Endothelial cell of umbilical vein (primary cell): ENCODE measurements around the gene ANAPC13. TPM values are rescaled to one million over a fixed set of nuclear protein-coding genes. Genes with fewer than 3 reads are reported as not detected.

ENCODE experiments used
- BruUV-seq: library from RNA; stranded (reverse); fragments of 400-500 nt; replicated peaks from 2 replicates; lab custom pipeline; 2021; lab: Mats Ljungman, UMichigan
- CTCF ChIA-PET: fragments of 300-600, 350-600 bp; sonication (Branson Sonifier 250); formaldehyde crosslinking; loops from one replicate; lab custom pipeline; 2021; ENCODE audit warnings: antibody characterized with exemption, inconsistent platforms; lab: Charles Lee
- POLR2A ChIA-PET: fragments of 300-600, 350-600 bp; sonication (Branson Sonifier 250); formaldehyde crosslinking; loops from one replicate; lab custom pipeline; 2021; ENCODE audit warnings: antibody characterized with exemption, inconsistent platforms; lab: Charles Lee
- DNase-seq: peaks from one replicate; pipeline ENCODE4 v3.0.0-alpha.2; 2011; ENCODE audit warnings: low read depth, low spot score
- FAIRE-seq: peaks from 2 replicates; lab custom pipeline; 2011; peaks lifted over from hg19 to GRCh38; lab: Jason Lieb, UNC
- H2AFZ ChIP-seq: 2 replicates; pipeline ENCODE4 v1.6.0; 2012; ENCODE audit warnings: low read depth, low read length, control low read depth, inconsistent platforms
- H3K27ac ChIP-seq: 2 replicates; pipeline ENCODE4 v1.5.1; 2011; ENCODE audit warnings: low read depth, mild to moderate bottlenecking, control low read depth, low read length, moderate library complexity; ENCODE audit not compliant: insufficient read depth
- H3K27me3 ChIP-seq, 2 experiments: 2 replicates each; pipeline versions ENCODE4 v1.6.0 to v1.6.1; 2011; ENCODE audit warnings: low read length in 2 of 2, mixed read lengths in 1 of 2; ENCODE audit not compliant: control insufficient read depth in 2 of 2, insufficient read depth in 2 of 2
- H3K36me3 ChIP-seq, 2 experiments: 2 replicates in 1 of 2; 3 replicates in 1 of 2; pipeline ENCODE4 v1.5.1; 2011; ENCODE audit warnings: low read length in 2 of 2, mild to moderate bottlenecking in 1 of 2, moderate library complexity in 1 of 2; ENCODE audit not compliant: control insufficient read depth in 2 of 2, insufficient read depth in 2 of 2; ENCODE audit errors: extremely low read depth in 1 of 2
- H3K4me1 ChIP-seq: 3 replicates; pipeline ENCODE4 v1.5.1; 2011; ENCODE audit warnings: mild to moderate bottlenecking, low read length; ENCODE audit not compliant: control insufficient read depth, insufficient read depth; ENCODE audit errors: extremely low read depth
- H3K4me2 ChIP-seq: 2 replicates; pipeline ENCODE4 v1.6.1; 2011; ENCODE audit warnings: low read length, control low read depth, mixed read lengths; ENCODE audit not compliant: insufficient read depth
- H3K4me3 ChIP-seq, 3 experiments: fragments of 200-600 bp in 1 of 3; sonication (generic), shearing (Covaris generic) in 1 of 3; replicated peaks in 1 of 3; 2 replicates each; pipeline ENCODE4 v1.5.1; 2011 to 2016; ENCODE audit warnings: control low read depth in 3 of 3, low read length in 3 of 3, mild to moderate bottlenecking in 2 of 3, inconsistent platforms in 1 of 3, low read depth in 1 of 3, moderate library complexity in 1 of 3; ENCODE audit not compliant: insufficient read depth in 1 of 3
- H3K79me2 ChIP-seq: 2 replicates; pipeline ENCODE4 v1.6.0; 2012; ENCODE audit warnings: low read length, inconsistent platforms; ENCODE audit not compliant: control insufficient read depth, insufficient read depth
- H3K9ac ChIP-seq: replicated peaks from 2 replicates; pipeline ENCODE3; 2011; ENCODE audit warnings: low read length, control low read depth; ENCODE audit not compliant: insufficient read depth; ENCODE audit errors: extremely low read depth
- H3K9me1 ChIP-seq: replicated peaks from 3 replicates; pipeline ENCODE4 v1.6.0; 2011; ENCODE audit warnings: mild to moderate bottlenecking, low read length; ENCODE audit not compliant: control insufficient read depth, insufficient read depth; ENCODE audit errors: extremely low read depth
- H3K9me3 ChIP-seq: replicated peaks from 2 replicates; pipeline ENCODE4 v1.5.1; 2012; ENCODE audit warnings: low read length, inconsistent platforms; ENCODE audit not compliant: control insufficient read depth, insufficient read depth
- H4K20me1 ChIP-seq: replicated peaks from 2 replicates; pipeline ENCODE3; 2011; ENCODE audit warnings: mild to moderate bottlenecking, low read length; ENCODE audit not compliant: control insufficient read depth, insufficient read depth; ENCODE audit errors: extremely low read depth
- CTCF ChIP-seq, 2 donors: IDR thresholded peaks; 1 replicate in 1 of 2; 2 replicates in 1 of 2; pipeline ENCODE4 v1.5.1; 2011; ENCODE audit warnings: low read length in 2 of 2, mild to moderate bottlenecking in 2 of 2, moderate library complexity in 2 of 2, control low read depth in 1 of 2, inconsistent platforms in 1 of 2, low read depth in 1 of 2; ENCODE audit not compliant: insufficient read depth in 1 of 2; ENCODE audit errors: extremely low read depth in 1 of 2
- EZH2 ChIP-seq: IDR thresholded peaks from 2 replicates; pipeline ENCODE4 v1.6.1; 2012; ENCODE audit warnings: borderline replicate concordance, low read depth, mild to moderate bottlenecking, moderate library complexity, low read length, inconsistent platforms; ENCODE audit not compliant: severe bottlenecking
- FOS ChIP-seq: IDR thresholded peaks from 2 replicates; pipeline ENCODE4 v1.6.1; 2011; ENCODE audit warnings: mild to moderate bottlenecking, low read length, moderate library complexity, borderline replicate concordance; ENCODE audit not compliant: insufficient read depth
- GATA2 ChIP-seq: IDR thresholded peaks from 2 replicates; pipeline ENCODE4 v1.7.0; 2011; ENCODE audit warnings: low read depth, mild to moderate bottlenecking, moderate library complexity, mixed read lengths, low read length; ENCODE audit not compliant: insufficient read length, insufficient read depth
- JUN ChIP-seq: IDR thresholded peaks from 2 replicates; pipeline ENCODE4 v1.6.1; 2011; ENCODE audit warnings: borderline replicate concordance, low read depth; ENCODE audit not compliant: insufficient read length, insufficient read depth
- MAX ChIP-seq: IDR thresholded peaks from 2 replicates; pipeline ENCODE4 v1.6.1; 2011; ENCODE audit not compliant: insufficient read depth, insufficient read length
- POLR2A ChIP-seq: IDR thresholded peaks from 2 replicates; pipeline ENCODE4 v1.6.1; 2012; ENCODE audit warnings: low read depth, mild to moderate bottlenecking, control low read depth, low read length
- POLR2AphosphoS5 ChIP-seq: IDR thresholded peaks from 2 replicates; pipeline ENCODE4 v1.6.1; 2012; ENCODE audit warnings: low read depth, mild to moderate bottlenecking, control low read depth, low read length, moderate library complexity; ENCODE audit not compliant: insufficient read depth
- dilution Hi-C: fragments of 300-500 bp; cut with MboI; formaldehyde crosslinking; loops from one replicate; pipeline ENCODE4 v1.15.0; 2019; ENCODE audit warnings: low sequenced_read_pairs; ENCODE audit not compliant: extremely low pct_ligation_motif_present
- intact Hi-C: fragments of 100-400 bp; cut with micrococcal nuclease; formaldehyde crosslinking; loops from one replicate; pipeline ENCODE4 v1.10.0; 2022
- polyA plus RNA-seq, 4 experiments: library from polyadenylated mRNA; depleted of rRNA in 3 of 4; stranded (reverse) in 3 of 4; unstranded in 1 of 4; fragments of >200 nt; gene quantifications; 2 replicates each; pipeline versions ENCODE4 v1.2.1 to v1.2.3, GENCODE V29; 2011 to 2012; ENCODE audit warnings: missing spikeins in 1 of 4
- total RNA-seq: library from RNA; stranded (reverse); gene quantifications from 2 replicates; pipeline ENCODE4 v1.2.3, GENCODE V29; 2021

Gene ANAPC13
- total and polyA plus RNA-seq, 2 donors (not counting 3 experiments of a cell fraction or from before 2014, with no cell fraction given), result 48.4 to 50.8 TPM

GRCh38 chr3:134485075-134485717 is 589 bp downstream of the ANAPC13 start:
- Histone ChIP-seq H3K27me3 (no peaks in the 10 kb centered on the region), H3K79me2 (peaks cover 61% of the 10 kb centered on the region), H3K9me1 (no peaks in the 10 kb centered on the region), H3K4me2 (peak overlapping the region; percentile 92), H3K4me1 (peaks cover 45% of the 10 kb centered on the region), H3K9me3 (no peaks in the 10 kb centered on the region), H4K20me1 (no peaks in the 10 kb centered on the region), H3K9ac (peak overlapping the region; percentile 94), H3K27ac (peak overlapping the region; percentile 92), H3K36me3 (peaks cover 10% of the 10 kb centered on the region in 2 experiments), H3K4me3 (peak overlapping the region; percentile 11 to 76 (median 75)), H2AFZ (peak overlapping the region; percentile 14)
- TSS peak; percentile 52 for BruUV-seq
- DNase-seq (no peak), FAIRE-seq (no peak)
- dilution Hi-C loops, result no loop called here
- POLR2A ChIA-PET, result interaction anchor here (1.3 to 2.4 kb wide), 4 partner anchors 111 to 121 kb away, joined by 3 to 10 read pairs (median 5); partner anchors contain the start of gene AMOTL2
- no peak for TF ChIP-seq MAX
- peak; percentile 38 for TF ChIP-seq GATA2
- intact Hi-C loops, result loop anchor here (1.0 to 10.0 kb wide), 3 partner anchors 116 to 913 kb away; partner anchors contain the start of gene CDV3
- CTCF ChIA-PET, result interaction anchor here (1.0 to 2.3 kb wide), 6 partner anchors 11 to 269 kb away, joined by 3 to 16 read pairs (median 4); no protein-coding TSS in a partner anchor

GRCh38 chr3:134483195-134483900 is 2.4 kb downstream of the ANAPC13 start:
- ChIA-PET POLR2A (interaction anchor here (0.7 to 2.0 kb wide), 6 partner anchors 109 to 168 kb away, joined by 3 to 8 read pairs (median 4); partner anchors contain the start of gene AMOTL2), CTCF (interaction anchor here (0.8 to 2.6 kb wide), 16 partner anchors 10 to 555 kb away, joined by 3 to 33 read pairs (median 4); partner anchors contain the start of gene AMOTL2)
- Histone ChIP-seq H3K4me1 (peaks cover 45% of the 10 kb centered on the region), H4K20me1 (no peaks in the 10 kb centered on the region), H3K9me1 (no peaks in the 10 kb centered on the region), H3K27ac (peak overlapping the region; percentile 92), H3K27me3 (no peaks in the 10 kb centered on the region), H3K9me3 (no peaks in the 10 kb centered on the region), H3K36me3 (peaks cover 12 to 16% of the 10 kb centered on the region in 2 experiments), H3K4me3 (peak overlapping the region in 1 of 3 experiments; percentile 44), H3K79me2 (peaks cover 53% of the 10 kb centered on the region), H3K9ac (peak overlapping the region; percentile 78), H3K4me2 (peak overlapping the region; percentile 88), H2AFZ (no peak overlapping the region)
- TF ChIP-seq POLR2A (peak; percentile 77), GATA2 (peak; percentile 60), FOS (peak; percentile 95), CTCF (IDR thresholded peaks at IDR 0.05; ENCODE audit: extremely low read depth in 1 of 2, insufficient read depth in 1 of 2, low read depth in 1 of 2, low read length in 2 of 2) (no peak), EZH2 (no peak), JUN (peak; percentile 79), POLR2AphosphoS5 (peak; percentile 88)
- TSS peak; percentile 80 for BruUV-seq
- dilution Hi-C loops (no loop called here), intact Hi-C loops (loop anchor here (1.0 to 10.0 kb wide), 4 partner anchors 56 to 669 kb away; no protein-coding TSS in a partner anchor)
- FAIRE-seq (peak; percentile 97), DNase-seq (peak; percentile 89)
